Esophagus muscularis mucosa (tissue), 3 donors: ENCODE results near the gene CCDC12.

Experiments
- EP300 ChIP-seq: sonication (generic); formaldehyde crosslinking; IDR thresholded peaks from one replicate; pipeline ENCODE4 v1.6.1; 2017; ENCODE audit warnings: antibody characterized with exemption
- POLR2A ChIP-seq: fragments of 450-650 bp; IDR thresholded peaks from one replicate; pipeline ENCODE4 v1.6.1; 2017; ENCODE audit warnings: antibody characterized with exemption, moderate library complexity, mild to moderate bottlenecking, low read depth
- POLR2AphosphoS5 ChIP-seq, 2 donors: sonication (generic); formaldehyde crosslinking; IDR thresholded peaks; one replicate each; pipeline ENCODE4 v1.6.1; 2017; ENCODE audit warnings: antibody characterized with exemption in 2 of 2

GRCh38 chr3:46950650-46951241 lies 25.8 kb downstream of the CCDC12 start:
- TF ChIP-seq POLR2A = no peak
- no peak for TF ChIP-seq POLR2AphosphoS5 (IDR thresholded peaks at IDR 0.05)
- no peak for TF ChIP-seq EP300
